Hepatocyte (in vitro differentiated cells): ENCODE results near the gene USP12.
"Not testable (repeated sequence)": the region's sequence is repeated elsewhere in the genome, so short reads cannot be mapped to it uniquely, and the experiment has no call there.

Experiments
- EZH2 ChIP-seq: fragments of 200-600 bp; sonication (generic); IDR thresholded peaks from 2 replicates; pipeline ENCODE4 v1.6.1; 2016; ENCODE audit warnings: antibody characterized with exemption, mild to moderate bottlenecking, borderline replicate concordance
- TF ChIP-seq, protein P1 (sequence below): fragments of 200-600 bp; sonication (generic); IDR thresholded peaks from 2 replicates; pipeline ENCODE4 v1.5.1; 2016; ENCODE audit warnings: antibody characterized with exemption, mild to moderate bottlenecking; ENCODE audit not compliant: poor library complexity

- TF ChIP-seq, protein P1, sequence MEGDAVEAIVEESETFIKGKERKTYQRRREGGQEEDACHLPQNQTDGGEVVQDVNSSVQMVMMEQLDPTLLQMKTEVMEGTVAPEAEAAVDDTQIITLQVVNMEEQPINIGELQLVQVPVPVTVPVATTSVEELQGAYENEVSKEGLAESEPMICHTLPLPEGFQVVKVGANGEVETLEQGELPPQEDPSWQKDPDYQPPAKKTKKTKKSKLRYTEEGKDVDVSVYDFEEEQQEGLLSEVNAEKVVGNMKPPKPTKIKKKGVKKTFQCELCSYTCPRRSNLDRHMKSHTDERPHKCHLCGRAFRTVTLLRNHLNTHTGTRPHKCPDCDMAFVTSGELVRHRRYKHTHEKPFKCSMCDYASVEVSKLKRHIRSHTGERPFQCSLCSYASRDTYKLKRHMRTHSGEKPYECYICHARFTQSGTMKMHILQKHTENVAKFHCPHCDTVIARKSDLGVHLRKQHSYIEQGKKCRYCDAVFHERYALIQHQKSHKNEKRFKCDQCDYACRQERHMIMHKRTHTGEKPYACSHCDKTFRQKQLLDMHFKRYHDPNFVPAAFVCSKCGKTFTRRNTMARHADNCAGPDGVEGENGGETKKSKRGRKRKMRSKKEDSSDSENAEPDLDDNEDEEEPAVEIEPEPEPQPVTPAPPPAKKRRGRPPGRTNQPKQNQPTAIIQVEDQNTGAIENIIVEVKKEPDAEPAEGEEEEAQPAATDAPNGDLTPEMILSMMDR, result not testable (repeated sequence)
- TF ChIP-seq EZH2, result not testable (repeated sequence)
Observed at GRCh38 chr13:27066123-27066522, 105.5 kb downstream of the USP12 start.
